ENCODE results near the gene IL36G. TPM values are rescaled to one million over a fixed set of nuclear protein-coding genes. Genes with fewer than 3 reads are reported as not detected.

Gene IL36G
- total and polyA plus RNA-seq, 9 of the 15 experiments (the other 6 are each of a cell fraction or from before 2014, with no cell fraction given) = not detected

DNA sequence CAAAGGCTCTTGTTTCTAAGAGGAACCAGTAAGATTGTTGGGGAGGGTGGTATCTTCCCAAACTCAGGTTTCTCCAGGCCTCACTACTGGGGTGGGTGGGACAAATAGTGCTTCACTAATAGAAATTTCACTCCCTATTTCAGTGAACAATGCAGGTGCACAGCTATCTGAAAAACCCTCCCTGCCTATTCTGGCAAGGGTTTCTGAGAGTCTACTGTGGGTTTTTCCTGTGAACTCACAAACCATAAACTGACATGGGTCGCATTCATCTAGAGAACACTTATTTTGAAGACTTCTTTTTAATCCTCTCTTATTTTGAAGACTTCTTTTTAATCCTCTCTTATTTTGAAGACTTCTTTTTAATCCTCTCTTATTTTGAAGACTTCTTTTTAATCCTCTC is 31.8 kb downstream of the IL36G start (continued):
- TF ChIP-seq NR2C1 (IDR thresholded peaks at IDR 0.05) (no peak), NR2C1 (tag; IDR thresholded peaks at IDR 0.05) (no peak), U2AF2 (optimal IDR thresholded peaks at IDR 0.05; ENCODE audit: low read depth, low read length) (no peak), ADNP (tag; IDR thresholded peaks at IDR 0.05) (no peak)
- TF ChIP-seq, protein P1, sequence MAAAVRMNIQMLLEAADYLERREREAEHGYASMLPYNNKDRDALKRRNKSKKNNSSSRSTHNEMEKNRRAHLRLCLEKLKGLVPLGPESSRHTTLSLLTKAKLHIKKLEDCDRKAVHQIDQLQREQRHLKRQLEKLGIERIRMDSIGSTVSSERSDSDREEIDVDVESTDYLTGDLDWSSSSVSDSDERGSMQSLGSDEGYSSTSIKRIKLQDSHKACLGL (CRISPR knock-in tag; IDR thresholded peaks at IDR 0.05; ENCODE audit: borderline replicate concordance, poor library complexity, severe bottlenecking) = no peak

DNA sequence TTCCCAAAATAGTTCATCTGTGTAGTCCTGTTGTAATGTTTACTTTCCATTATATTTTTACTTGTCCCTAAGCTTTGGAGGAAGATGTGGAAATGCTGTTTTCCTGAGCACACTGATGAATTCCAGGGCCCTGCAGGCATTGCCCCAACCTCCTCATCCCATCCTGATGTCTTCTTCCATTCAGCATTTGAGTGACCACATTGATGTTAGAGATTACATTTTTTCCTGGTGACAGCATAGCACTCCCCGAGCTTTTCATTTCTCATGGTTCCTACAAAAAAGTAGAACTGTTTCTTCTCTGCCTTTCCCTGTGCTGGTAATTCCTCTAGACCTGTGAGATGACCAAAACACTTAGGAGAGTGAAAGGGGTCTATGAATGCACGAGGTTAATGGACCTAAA is 32.3 kb downstream of the IL36G start:
- DNase-seq (ENCODE audit: extremely low read depth in 1 of 4, low spot score in 3 of 4) = no peak
- Histone ChIP-seq H3K9ac (ENCODE audit: insufficient read depth in 1 of 2, low read depth in 2 of 2, low read length in 2 of 2) (no peak overlapping the region), H3K4me1 (replicated peaks in 1 of 2; ENCODE audit: control insufficient read depth in 2 of 2, insufficient read depth in 2 of 2, low read length in 2 of 2) (peaks cover 4 to 15% of the 10 kb centered on the region in 2 experiments), H3K4me2 (ENCODE audit: insufficient read depth, low read length) (no peak overlapping the region), H4K20me1 (replicated peaks; ENCODE audit: control insufficient read depth, insufficient read depth, low read length) (no peaks in the 10 kb centered on the region), H3K27me3 (ENCODE audit: control insufficient read depth in 2 of 2, insufficient read depth in 2 of 2, low read length in 2 of 2) (no peaks in the 10 kb centered on the region), H3K4me3 (no peak overlapping the region), H3K36me3 (ENCODE audit: control insufficient read depth, insufficient read depth, low read length) (no peaks in the 10 kb centered on the region), H3K79me2 (ENCODE audit: control insufficient read depth, insufficient read depth, low read length) (no peaks in the 10 kb centered on the region), H3K9me3 (replicated peaks; ENCODE audit: control insufficient read depth, insufficient read depth, low read depth, low read length) (peaks cover 3% of the 10 kb centered on the region; the same call in 1 of the 2 replicates), H2AFZ (ENCODE audit: low read depth, low read length) (peak overlapping the region; percentile 48; the same call in 1 of the 2 replicates), H3K27ac (ENCODE audit: extremely low read depth, low read depth, low read length) (no peak overlapping the region), H3K9me1 (ENCODE audit: control insufficient read depth, insufficient read depth, low read length) (no peaks in the 10 kb centered on the region)
- 10% methylated on average over 2 of the region's 2 CpGs for WGBS (ENCODE audit: insufficient coverage, low coverage, missing lambda C conversion rate)
- intact Hi-C loops (cut with micrococcal nuclease) (no loop called here), in situ Hi-C loops (cut with MboI) (no loop called here)
- POLR2A ChIA-PET = interaction anchor here (0.7 kb wide), 1 partner anchor 725 kb away, joined by 4 read pairs; no protein-coding TSS in a partner anchor
- ATAC-seq = no peak
- BruUV-seq (replicated peaks) = no TSS peak
- no peak for FAIRE-seq
- CTCF ChIA-PET (ENCODE audit: low intra/inter-chr PET ratio) = no interaction called here
- TF ChIP-seq PURB (CRISPR knock-in tag; IDR thresholded peaks at IDR 0.05; ENCODE audit: low read depth) (no peak), JUND (IDR thresholded peaks at IDR 0.05; ENCODE audit: borderline replicate concordance, low read depth, low read length) (peak; percentile 69; the same call in 1 of the 2 replicates), JUND (tag; IDR thresholded peaks at IDR 0.05; ENCODE audit: borderline replicate concordance, low read depth, low read length) (peak; percentile 83; the same call in 2 of the 3 replicates), ZNF165 (CRISPR knock-in tag; IDR thresholded peaks at IDR 0.05; ENCODE audit: borderline replicate concordance) (no peak), PCBP1 (IDR thresholded peaks at IDR 0.05; ENCODE audit: low read depth, low read length, poor library complexity, severe bottlenecking) (no peak), ZNF431 (CRISPR knock-in tag; IDR thresholded peaks at IDR 0.05) (no peak), ARHGAP35 (IDR thresholded peaks at IDR 0.05; ENCODE audit: partially characterized antibody) (no peak), ZNF3 (CRISPR knock-in tag; IDR thresholded peaks at IDR 0.05) (no peak), TCF7 (IDR thresholded peaks at IDR 0.05; ENCODE audit: borderline replicate concordance) (no peak), FOSL1 (tag; conservative IDR thresholded peaks at IDR 0.05) (peak; percentile 55)
- TF ChIP-seq, protein P2, sequence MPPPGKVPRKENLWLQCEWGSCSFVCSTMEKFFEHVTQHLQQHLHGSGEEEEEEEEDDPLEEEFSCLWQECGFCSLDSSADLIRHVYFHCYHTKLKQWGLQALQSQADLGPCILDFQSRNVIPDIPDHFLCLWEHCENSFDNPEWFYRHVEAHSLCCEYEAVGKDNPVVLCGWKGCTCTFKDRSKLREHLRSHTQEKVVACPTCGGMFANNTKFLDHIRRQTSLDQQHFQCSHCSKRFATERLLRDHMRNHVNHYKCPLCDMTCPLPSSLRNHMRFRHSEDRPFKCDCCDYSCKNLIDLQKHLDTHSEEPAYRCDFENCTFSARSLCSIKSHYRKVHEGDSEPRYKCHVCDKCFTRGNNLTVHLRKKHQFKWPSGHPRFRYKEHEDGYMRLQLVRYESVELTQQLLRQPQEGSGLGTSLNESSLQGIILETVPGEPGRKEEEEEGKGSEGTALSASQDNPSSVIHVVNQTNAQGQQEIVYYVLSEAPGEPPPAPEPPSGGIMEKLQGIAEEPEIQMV (tag; conservative IDR thresholded peaks at IDR 0.05; ENCODE audit: low read depth) = no peak
- TF ChIP-seq, protein P3, sequence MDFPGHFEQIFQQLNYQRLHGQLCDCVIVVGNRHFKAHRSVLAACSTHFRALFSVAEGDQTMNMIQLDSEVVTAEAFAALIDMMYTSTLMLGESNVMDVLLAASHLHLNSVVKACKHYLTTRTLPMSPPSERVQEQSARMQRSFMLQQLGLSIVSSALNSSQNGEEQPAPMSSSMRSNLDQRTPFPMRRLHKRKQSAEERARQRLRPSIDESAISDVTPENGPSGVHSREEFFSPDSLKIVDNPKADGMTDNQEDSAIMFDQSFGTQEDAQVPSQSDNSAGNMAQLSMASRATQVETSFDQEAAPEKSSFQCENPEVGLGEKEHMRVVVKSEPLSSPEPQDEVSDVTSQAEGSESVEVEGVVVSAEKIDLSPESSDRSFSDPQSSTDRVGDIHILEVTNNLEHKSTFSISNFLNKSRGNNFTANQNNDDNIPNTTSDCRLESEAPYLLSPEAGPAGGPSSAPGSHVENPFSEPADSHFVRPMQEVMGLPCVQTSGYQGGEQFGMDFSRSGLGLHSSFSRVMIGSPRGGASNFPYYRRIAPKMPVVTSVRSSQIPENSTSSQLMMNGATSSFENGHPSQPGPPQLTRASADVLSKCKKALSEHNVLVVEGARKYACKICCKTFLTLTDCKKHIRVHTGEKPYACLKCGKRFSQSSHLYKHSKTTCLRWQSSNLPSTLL (IDR thresholded peaks at IDR 0.05) = no peak

Data from K562 (cell line).